A549 (cell line): ENCODE measurements around the gene EIF3B. TPM values are rescaled to one million over a fixed set of nuclear protein-coding genes. Genes with fewer than 3 reads are reported as not detected.

ENCODE experiments used
- ATAC-seq, 2 experiments: fragments of 200-7000 bp in 1 of 2; fragments of >200 bp in 1 of 2; cut with Nextera tagmentation in 1 of 2; cut with Tn5 transposase in 1 of 2; 3 replicates each; pipeline versions ENCODE4 v1.8.0 to v1.9.1; 2018 to 2020; ENCODE audit warnings: mild to moderate bottlenecking in 1 of 2, moderate library complexity in 1 of 2
- CTCF ChIA-PET: fragments of 300-600 bp; sonication (Branson Sonifier 250); formaldehyde crosslinking; extraction: SDS; loops from one replicate; lab custom pipeline; 2021; ENCODE audit warnings: antibody characterized with exemption, inconsistent platforms; lab: Yijun Ruan, JAX
- POLR2A ChIA-PET: fragments of 350-600 bp; formaldehyde crosslinking; extraction: SDS; loops from one replicate; lab custom pipeline; 2021; ENCODE audit warnings: antibody characterized with exemption, inconsistent platforms; lab: Yijun Ruan, JAX
- DNase-seq, 2 experiments: peaks; one replicate each; pipeline versions ENCODE4 v3.0.0 to v3.0.0-alpha.2; 2011 to 2016; ENCODE audit warnings: low read depth in 1 of 2, low spot score in 1 of 2
- FAIRE-seq: peaks from 2 replicates; lab custom pipeline; 2011; peaks lifted over from hg19 to GRCh38; lab: Jason Lieb, UNC
- H3K27ac ChIP-seq, 2 experiments: fragments of >200 bp; sonication (Bioruptor Twin); formaldehyde crosslinking; 3 replicates each; pipeline ENCODE4 v1.5.1; 2016 to 2017
- H3K4me1 ChIP-seq: fragments of >200 bp; sonication (Bioruptor Twin); formaldehyde crosslinking; 3 replicates; pipeline ENCODE4 v1.6.1; 2016
- H3K4me2 ChIP-seq: fragments of >200 bp; sonication (Bioruptor Twin); formaldehyde crosslinking; 3 replicates; pipeline ENCODE4 v1.6.1; 2016
- H3K4me3 ChIP-seq: fragments of >200 bp; sonication (Bioruptor Twin); formaldehyde crosslinking; 3 replicates; pipeline ENCODE4 v1.5.1; 2016
- H3K9me3 ChIP-seq: fragments of >200 bp; sonication (Bioruptor Twin); formaldehyde crosslinking; 3 replicates; pipeline ENCODE4 v1.6.1; 2016
- CBX8 ChIP-seq: fragments of 200-600 bp; sonication (generic); IDR thresholded peaks from 2 replicates; pipeline ENCODE4 v1.6.1; 2016
- CEBPB ChIP-seq, 2 experiments: fragments of >200 bp in 1 of 2; sonication (Bioruptor Twin) in 1 of 2; formaldehyde crosslinking in 1 of 2; IDR thresholded peaks; 2 replicates each; pipeline ENCODE4 v1.6.1; 2012 to 2016
- EHF ChIP-seq: fragments of 250-450 bp; sonication (Bioruptor Pico); IDR thresholded peaks from 2 replicates; pipeline ENCODE4 v1.5.0; 2020; ENCODE audit warnings: mild to moderate bottlenecking
- EP300 ChIP-seq, 2 experiments: fragments of >200 bp; sonication (Bioruptor Twin); formaldehyde crosslinking; IDR thresholded peaks; 2 replicates in 1 of 2; 3 replicates in 1 of 2; pipeline ENCODE4 v1.6.1; 2016 to 2017
- FOSB ChIP-seq: fragments of 250-450 bp; sonication (Bioruptor Pico); IDR thresholded peaks from 2 replicates; pipeline ENCODE4 v1.5.0; 2020; ENCODE audit warnings: mild to moderate bottlenecking, moderate library complexity
- FOSL2 ChIP-seq, 2 experiments: fragments of 450-650 bp in 1 of 2; fragments of >200 bp in 1 of 2; sonication (Bioruptor Twin) in 1 of 2; formaldehyde crosslinking; IDR thresholded peaks; 2 replicates each; pipeline versions ENCODE4 v1.5.0 to v1.6.1; 2016 to 2020; ENCODE audit warnings: mild to moderate bottlenecking in 1 of 2, moderate library complexity in 1 of 2
- GATA3 ChIP-seq: IDR thresholded peaks from 2 replicates; pipeline ENCODE4 v1.6.1; 2012; ENCODE audit warnings: borderline replicate concordance
- KDM5A ChIP-seq: fragments of 200-600 bp; sonication (generic); IDR thresholded peaks from 2 replicates; pipeline ENCODE4 v1.6.1; 2016; ENCODE audit warnings: antibody characterized with exemption, mild to moderate bottlenecking
- RCOR1 ChIP-seq: fragments of 150-350 bp; IDR thresholded peaks from 2 replicates; pipeline ENCODE4 v1.6.1; 2014; ENCODE audit warnings: antibody characterized with exemption, low read length, low read depth
- RFX5 ChIP-seq: fragments of 450-650 bp; IDR thresholded peaks from 2 replicates; pipeline ENCODE4 v1.7.1; 2014; ENCODE audit warnings: antibody characterized with exemption, mild to moderate bottlenecking, moderate library complexity
- RNF2 ChIP-seq: fragments of 200-600 bp; sonication (generic); IDR thresholded peaks from 2 replicates; pipeline ENCODE4 v1.6.1; 2016; ENCODE audit warnings: low read depth, mild to moderate bottlenecking, antibody characterized with exemption, moderate library complexity, borderline replicate concordance
- TP53 ChIP-seq: fragments of 250-450 bp; sonication (Bioruptor Pico); IDR thresholded peaks from 2 replicates; pipeline ENCODE4 v1.5.0; 2021; ENCODE audit warnings: mild to moderate bottlenecking, moderate library complexity
- ZFP36 ChIP-seq: fragments of 450-650 bp; IDR thresholded peaks from 2 replicates; pipeline ENCODE4 v1.6.1; 2014; ENCODE audit warnings: borderline replicate concordance; ENCODE audit not compliant: partially characterized antibody
- WGBS: methylation state at CpG from one replicate; pipeline ENCODE4 v1.1.6; 2017; ENCODE audit errors: missing lambda C conversion rate; 5-methylcytosine and 5-hydroxymethylcytosine counted together
- polyA plus RNA-seq, 4 experiments: library from polyadenylated mRNA; depleted of rRNA in 3 of 4; stranded (reverse); fragments of >200 nt; fragmentation: RNase III in 1 of 4; extraction: RNeasy Plus Mini Kit Qiagen cat#74134 plus additional on column Dnase treatment in 1 of 4; gene quantifications; 2 replicates in 3 of 4; 3 replicates in 1 of 4; pipeline ENCODE4 v1.2.3, GENCODE V29; 2011 to 2017
- TF ChIP-seq, protein P1 (sequence below): fragments of >200 bp; sonication (Bioruptor Twin); formaldehyde crosslinking; IDR thresholded peaks from 3 replicates; pipeline ENCODE4 v1.6.1; 2016
- TF ChIP-seq, protein P2 (sequence below): fragments of 250-450 bp; sonication (Bioruptor Pico); IDR thresholded peaks from 2 replicates; pipeline ENCODE4 v1.5.0; 2020; ENCODE audit warnings: low read depth, mild to moderate bottlenecking, moderate library complexity
- TF ChIP-seq, protein P3 (sequence below): fragments of 450-650 bp; IDR thresholded peaks from 2 replicates; pipeline ENCODE4 v1.6.1; 2014; ENCODE audit warnings: antibody characterized with exemption
- TF ChIP-seq, protein P4 (sequence below): fragments of 200-600 bp; sonication (generic); IDR thresholded peaks from 2 replicates; pipeline ENCODE4 v1.6.1; 2016; ENCODE audit warnings: antibody characterized with exemption, mild to moderate bottlenecking, moderate library complexity

Gene EIF3B
- polyA plus RNA-seq, 2 of the 4 experiments (the other 2 are of a cell fraction), result 207 to 219 TPM

DNA sequence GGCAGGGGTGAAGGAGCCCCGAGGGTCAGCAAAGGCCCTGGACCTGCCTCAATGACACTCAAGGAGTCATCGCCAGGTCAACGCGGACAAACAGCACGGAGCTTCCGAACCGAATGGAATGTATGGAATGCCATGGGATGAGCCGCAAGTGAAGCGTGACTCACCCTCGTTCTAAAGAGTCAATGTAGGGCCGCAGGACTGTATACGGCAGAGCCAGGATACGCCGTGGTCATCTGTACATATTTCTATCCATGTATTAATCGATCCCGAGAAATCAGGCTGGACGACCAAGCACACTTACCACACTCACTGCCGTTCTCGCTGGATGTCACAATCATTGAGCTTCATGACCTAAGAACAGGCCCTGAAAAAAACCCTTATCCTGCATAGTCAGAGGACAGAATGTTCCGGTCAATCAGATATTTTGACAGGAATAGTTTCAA lies 44.7 kb upstream of the EIF3B start (continued):
- TF ChIP-seq, protein P1, sequence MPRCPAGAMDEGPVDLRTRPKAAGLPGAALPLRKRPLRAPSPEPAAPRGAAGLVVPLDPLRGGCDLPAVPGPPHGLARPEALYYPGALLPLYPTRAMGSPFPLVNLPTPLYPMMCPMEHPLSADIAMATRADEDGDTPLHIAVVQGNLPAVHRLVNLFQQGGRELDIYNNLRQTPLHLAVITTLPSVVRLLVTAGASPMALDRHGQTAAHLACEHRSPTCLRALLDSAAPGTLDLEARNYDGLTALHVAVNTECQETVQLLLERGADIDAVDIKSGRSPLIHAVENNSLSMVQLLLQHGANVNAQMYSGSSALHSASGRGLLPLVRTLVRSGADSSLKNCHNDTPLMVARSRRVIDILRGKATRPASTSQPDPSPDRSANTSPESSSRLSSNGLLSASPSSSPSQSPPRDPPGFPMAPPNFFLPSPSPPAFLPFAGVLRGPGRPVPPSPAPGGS, result no peak
- TF ChIP-seq FOSL2 (IDR thresholded peaks at IDR 0.05) (peak; percentile 62; the same call in 1 of the 2 replicates), FOSL2 (CRISPR knock-in tag; IDR thresholded peaks at IDR 0.05) (peak; percentile 96)
- TF ChIP-seq, protein P2, sequence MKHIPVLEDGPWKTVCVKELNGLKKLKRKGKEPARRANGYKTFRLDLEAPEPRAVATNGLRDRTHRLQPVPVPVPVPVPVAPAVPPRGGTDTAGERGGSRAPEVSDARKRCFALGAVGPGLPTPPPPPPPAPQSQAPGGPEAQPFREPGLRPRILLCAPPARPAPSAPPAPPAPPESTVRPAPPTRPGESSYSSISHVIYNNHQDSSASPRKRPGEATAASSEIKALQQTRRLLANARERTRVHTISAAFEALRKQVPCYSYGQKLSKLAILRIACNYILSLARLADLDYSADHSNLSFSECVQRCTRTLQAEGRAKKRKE (CRISPR knock-in tag), result no peak
- TF ChIP-seq, all 56 proteins: peak for 6

DNA sequence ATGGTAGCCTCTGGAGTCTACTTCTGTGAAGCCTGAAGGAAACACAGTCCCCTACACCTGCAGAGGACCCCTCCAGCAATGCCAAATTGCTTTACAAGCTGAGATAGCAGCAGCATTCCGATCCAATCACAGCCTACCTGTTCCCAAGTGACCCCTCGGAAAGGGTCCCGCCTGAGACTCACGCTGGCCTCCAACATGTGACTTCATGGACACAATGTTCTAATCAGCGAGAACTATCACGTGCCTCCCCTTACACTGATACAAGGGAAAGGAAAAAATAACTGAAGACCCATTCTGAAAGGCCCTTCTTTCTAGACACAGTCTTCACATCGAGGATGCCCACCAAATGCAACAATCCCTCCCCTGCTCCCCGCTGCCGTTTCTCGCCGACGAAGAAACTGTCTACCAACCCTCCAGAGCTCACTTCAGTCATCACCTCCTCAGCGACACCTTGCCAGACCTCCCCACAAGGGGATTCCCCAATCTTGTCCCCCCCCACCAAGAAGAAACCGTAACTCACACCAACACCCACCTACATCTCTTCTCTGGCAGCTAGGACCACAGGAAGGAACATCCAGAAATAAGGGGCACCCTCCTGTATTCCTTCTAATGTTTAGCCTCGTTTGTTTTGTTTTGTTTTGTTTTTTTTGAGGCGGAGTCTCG lies 42.2 kb upstream of the EIF3B start:
- TF ChIP-seq, protein P3, sequence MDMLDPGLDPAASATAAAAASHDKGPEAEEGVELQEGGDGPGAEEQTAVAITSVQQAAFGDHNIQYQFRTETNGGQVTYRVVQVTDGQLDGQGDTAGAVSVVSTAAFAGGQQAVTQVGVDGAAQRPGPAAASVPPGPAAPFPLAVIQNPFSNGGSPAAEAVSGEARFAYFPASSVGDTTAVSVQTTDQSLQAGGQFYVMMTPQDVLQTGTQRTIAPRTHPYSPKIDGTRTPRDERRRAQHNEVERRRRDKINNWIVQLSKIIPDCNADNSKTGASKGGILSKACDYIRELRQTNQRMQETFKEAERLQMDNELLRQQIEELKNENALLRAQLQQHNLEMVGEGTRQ, result no peak
- TF ChIP-seq, protein P2 (CRISPR knock-in tag), result no peak
- TF ChIP-seq FOSL2 (IDR thresholded peaks at IDR 0.05), result no peak
- TF ChIP-seq FOSL2 (CRISPR knock-in tag; IDR thresholded peaks at IDR 0.05), result no peak
- no peak for TF ChIP-seq FOSB (CRISPR knock-in tag)
- no peak for TF ChIP-seq CEBPB (IDR thresholded peaks at IDR 0.05)
- no peak for TF ChIP-seq TP53 (CRISPR knock-in tag)
- no peak for TF ChIP-seq RNF2
- TF ChIP-seq RFX5, result no peak
- no peak for FAIRE-seq
- no peak for DNase-seq
- Histone ChIP-seq H3K4me1 (peaks cover 28% of the 10 kb centered on the region), H3K4me2 (peak overlapping the region; percentile 9; the same call in 1 of the 3 replicates), H3K4me3 (no peak overlapping the region), H3K27ac (peak overlapping the region; percentile 2 to 58; a peak in 4 of 6 replicates), H3K9me3 (no peaks in the 10 kb centered on the region)
- ChIA-PET POLR2A (no interaction called here), CTCF (interaction anchor here (0.6 kb wide), 1 partner anchor 96 kb away, joined by 3 read pairs; no protein-coding TSS in a partner anchor)
- no peak for ATAC-seq
- 92% methylated on average over 17 of the region's 17 CpGs for WGBS

DNA sequence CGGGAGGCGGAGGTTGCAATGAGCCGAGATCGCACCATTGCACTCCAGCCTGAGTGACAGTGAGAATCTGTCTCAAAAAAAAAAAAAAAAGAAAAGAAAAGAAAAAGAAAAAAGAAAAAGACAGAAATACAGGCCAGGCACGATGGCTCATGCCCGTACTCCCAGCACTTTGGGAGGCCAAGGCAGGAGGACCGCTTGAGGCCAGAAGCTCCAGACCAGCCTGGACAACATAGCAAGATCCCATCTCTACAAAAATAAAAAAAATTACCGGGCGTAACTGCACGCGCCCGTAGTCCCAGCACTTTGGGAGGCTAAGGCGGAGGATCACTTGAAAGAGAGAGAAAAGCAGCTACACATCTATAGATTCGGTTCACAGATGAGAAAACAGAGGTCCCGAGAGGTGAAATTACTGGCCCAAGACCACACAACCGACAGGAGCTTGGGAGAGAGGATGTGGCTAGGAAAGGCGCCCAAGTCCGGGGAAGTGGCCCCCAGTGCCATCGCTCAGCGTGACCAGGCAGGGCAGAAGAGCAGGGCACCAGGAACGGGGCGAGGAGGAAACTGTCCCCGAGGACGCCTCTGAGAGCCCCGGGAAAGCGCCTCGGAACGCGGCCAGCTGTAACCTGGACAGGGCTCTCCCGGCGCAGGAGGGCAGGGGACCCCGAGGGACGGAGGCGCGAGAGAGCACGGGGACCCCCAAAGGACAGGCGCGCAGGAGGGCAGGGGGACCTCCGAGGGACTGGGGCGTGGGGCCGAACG lies 41.0 kb upstream of the EIF3B start:
- 30% methylated on average over 26 of the region's 42 CpGs for WGBS
- Histone ChIP-seq H3K4me3 (peak overlapping the region; percentile 87), H3K4me2 (peak overlapping the region; percentile 95), H3K27ac (peak overlapping the region; percentile 89 to 95), H3K4me1 (peaks cover 22% of the 10 kb centered on the region), H3K9me3 (no peaks in the 10 kb centered on the region)
- FAIRE-seq (no peak), ATAC-seq (peak; percentile 33 to 38), DNase-seq (peak in 1 of 2 experiments; percentile 28)
- TF ChIP-seq, protein P4, sequence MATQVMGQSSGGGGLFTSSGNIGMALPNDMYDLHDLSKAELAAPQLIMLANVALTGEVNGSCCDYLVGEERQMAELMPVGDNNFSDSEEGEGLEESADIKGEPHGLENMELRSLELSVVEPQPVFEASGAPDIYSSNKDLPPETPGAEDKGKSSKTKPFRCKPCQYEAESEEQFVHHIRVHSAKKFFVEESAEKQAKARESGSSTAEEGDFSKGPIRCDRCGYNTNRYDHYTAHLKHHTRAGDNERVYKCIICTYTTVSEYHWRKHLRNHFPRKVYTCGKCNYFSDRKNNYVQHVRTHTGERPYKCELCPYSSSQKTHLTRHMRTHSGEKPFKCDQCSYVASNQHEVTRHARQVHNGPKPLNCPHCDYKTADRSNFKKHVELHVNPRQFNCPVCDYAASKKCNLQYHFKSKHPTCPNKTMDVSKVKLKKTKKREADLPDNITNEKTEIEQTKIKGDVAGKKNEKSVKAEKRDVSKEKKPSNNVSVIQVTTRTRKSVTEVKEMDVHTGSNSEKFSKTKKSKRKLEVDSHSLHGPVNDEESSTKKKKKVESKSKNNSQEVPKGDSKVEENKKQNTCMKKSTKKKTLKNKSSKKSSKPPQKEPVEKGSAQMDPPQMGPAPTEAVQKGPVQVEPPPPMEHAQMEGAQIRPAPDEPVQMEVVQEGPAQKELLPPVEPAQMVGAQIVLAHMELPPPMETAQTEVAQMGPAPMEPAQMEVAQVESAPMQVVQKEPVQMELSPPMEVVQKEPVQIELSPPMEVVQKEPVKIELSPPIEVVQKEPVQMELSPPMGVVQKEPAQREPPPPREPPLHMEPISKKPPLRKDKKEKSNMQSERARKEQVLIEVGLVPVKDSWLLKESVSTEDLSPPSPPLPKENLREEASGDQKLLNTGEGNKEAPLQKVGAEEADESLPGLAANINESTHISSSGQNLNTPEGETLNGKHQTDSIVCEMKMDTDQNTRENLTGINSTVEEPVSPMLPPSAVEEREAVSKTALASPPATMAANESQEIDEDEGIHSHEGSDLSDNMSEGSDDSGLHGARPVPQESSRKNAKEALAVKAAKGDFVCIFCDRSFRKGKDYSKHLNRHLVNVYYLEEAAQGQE, result peak; percentile 41
- no peak for TF ChIP-seq GATA3
- TF ChIP-seq KDM5A, result no peak
- no peak for TF ChIP-seq ZFP36
- TF ChIP-seq EP300 (IDR thresholded peaks at IDR 0.05), result no peak
- no peak for TF ChIP-seq CBX8
- no peak for TF ChIP-seq EHF (CRISPR knock-in tag)
- TF ChIP-seq RCOR1, result no peak
- ChIA-PET POLR2A (no interaction called here), CTCF (interaction anchor here (1.0 kb wide), 2 partner anchors 34 to 66 kb away, joined by 3 to 7 read pairs; no protein-coding TSS in a partner anchor)
